ENCODE data around the gene FMN1.

DNA sequence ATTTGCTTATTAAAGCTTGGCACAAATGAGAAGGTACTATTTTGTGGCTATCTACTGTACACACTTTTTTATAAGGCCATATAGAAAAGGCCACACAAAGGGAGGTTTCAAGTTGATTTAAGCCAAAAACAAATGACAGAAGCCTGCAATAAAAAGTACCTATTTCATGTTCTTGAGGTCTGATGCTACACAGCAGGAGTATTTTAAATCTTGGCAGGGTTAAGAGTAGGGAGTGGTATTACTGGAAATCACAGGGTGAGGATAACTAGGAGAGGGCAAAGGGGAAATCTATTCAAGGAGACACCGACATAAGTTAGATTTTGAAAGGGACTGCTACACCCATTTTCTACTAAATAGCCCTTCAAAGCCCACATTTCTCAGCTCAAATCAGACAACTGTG is 330.5 kb downstream of the FMN1 start:
- TF ChIP-seq POLR2AphosphoS2 (IDR thresholded peaks at IDR 0.05; ENCODE audit: low read depth, low read length): no peak
- no peak for TF ChIP-seq POLR2AphosphoS5 (IDR thresholded peaks at IDR 0.05; ENCODE audit: low read length)
- TF ChIP-seq POLR2A (IDR thresholded peaks at IDR 0.05; ENCODE audit: low read depth, low read length): no peak
- TF ChIP-seq FOXM1 (IDR thresholded peaks at IDR 0.05; ENCODE audit: low read depth, low read length): no peak
- TF ChIP-seq, protein P1, sequence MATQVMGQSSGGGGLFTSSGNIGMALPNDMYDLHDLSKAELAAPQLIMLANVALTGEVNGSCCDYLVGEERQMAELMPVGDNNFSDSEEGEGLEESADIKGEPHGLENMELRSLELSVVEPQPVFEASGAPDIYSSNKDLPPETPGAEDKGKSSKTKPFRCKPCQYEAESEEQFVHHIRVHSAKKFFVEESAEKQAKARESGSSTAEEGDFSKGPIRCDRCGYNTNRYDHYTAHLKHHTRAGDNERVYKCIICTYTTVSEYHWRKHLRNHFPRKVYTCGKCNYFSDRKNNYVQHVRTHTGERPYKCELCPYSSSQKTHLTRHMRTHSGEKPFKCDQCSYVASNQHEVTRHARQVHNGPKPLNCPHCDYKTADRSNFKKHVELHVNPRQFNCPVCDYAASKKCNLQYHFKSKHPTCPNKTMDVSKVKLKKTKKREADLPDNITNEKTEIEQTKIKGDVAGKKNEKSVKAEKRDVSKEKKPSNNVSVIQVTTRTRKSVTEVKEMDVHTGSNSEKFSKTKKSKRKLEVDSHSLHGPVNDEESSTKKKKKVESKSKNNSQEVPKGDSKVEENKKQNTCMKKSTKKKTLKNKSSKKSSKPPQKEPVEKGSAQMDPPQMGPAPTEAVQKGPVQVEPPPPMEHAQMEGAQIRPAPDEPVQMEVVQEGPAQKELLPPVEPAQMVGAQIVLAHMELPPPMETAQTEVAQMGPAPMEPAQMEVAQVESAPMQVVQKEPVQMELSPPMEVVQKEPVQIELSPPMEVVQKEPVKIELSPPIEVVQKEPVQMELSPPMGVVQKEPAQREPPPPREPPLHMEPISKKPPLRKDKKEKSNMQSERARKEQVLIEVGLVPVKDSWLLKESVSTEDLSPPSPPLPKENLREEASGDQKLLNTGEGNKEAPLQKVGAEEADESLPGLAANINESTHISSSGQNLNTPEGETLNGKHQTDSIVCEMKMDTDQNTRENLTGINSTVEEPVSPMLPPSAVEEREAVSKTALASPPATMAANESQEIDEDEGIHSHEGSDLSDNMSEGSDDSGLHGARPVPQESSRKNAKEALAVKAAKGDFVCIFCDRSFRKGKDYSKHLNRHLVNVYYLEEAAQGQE (IDR thresholded peaks at IDR 0.05; ENCODE audit: low read depth, low read length): no peak
- no peak for TF ChIP-seq ZNF274 (IDR thresholded peaks at IDR 0.05; ENCODE audit: insufficient read depth, insufficient read length)
- TF ChIP-seq CTCF (IDR thresholded peaks at IDR 0.05 in 2 of 3, conservative IDR thresholded peaks at IDR 0.05 in 1 of 3; ENCODE audit: control insufficient read depth in 2 of 3, extremely low read depth in 1 of 3, insufficient read depth in 1 of 3, low read depth in 3 of 3, low read length in 3 of 3): no peak
- TF ChIP-seq, protein P2, sequence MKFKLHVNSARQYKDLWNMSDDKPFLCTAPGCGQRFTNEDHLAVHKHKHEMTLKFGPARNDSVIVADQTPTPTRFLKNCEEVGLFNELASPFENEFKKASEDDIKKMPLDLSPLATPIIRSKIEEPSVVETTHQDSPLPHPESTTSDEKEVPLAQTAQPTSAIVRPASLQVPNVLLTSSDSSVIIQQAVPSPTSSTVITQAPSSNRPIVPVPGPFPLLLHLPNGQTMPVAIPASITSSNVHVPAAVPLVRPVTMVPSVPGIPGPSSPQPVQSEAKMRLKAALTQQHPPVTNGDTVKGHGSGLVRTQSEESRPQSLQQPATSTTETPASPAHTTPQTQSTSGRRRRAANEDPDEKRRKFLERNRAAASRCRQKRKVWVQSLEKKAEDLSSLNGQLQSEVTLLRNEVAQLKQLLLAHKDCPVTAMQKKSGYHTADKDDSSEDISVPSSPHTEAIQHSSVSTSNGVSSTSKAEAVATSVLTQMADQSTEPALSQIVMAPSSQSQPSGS (IDR thresholded peaks at IDR 0.05; ENCODE audit: low read length): no peak
- TF ChIP-seq ZBED1 (IDR thresholded peaks at IDR 0.05; ENCODE audit: borderline replicate concordance): no peak
- TF ChIP-seq CBX3 (IDR thresholded peaks at IDR 0.05; ENCODE audit: borderline replicate concordance, low read depth): no peak

Data from GM12878 (cell line).